HG03520 (cell line): Measurements from ENCODE around the gene FAM107B.
"Not testable (repeated sequence)": the region's sequence is repeated elsewhere in the genome, so short reads cannot be mapped to it uniquely, and the experiment has no call there.

Experiments used
- ATAC-seq: cut with Tn5 transposase; IDR thresholded peaks from one replicate; pipeline ENCODE4 v1.9.1; 2021; ENCODE audit warnings: mild to moderate bottlenecking, moderate library complexity; ENCODE audit not compliant: unreplicated experiment

The FAM107B gene

DNA sequence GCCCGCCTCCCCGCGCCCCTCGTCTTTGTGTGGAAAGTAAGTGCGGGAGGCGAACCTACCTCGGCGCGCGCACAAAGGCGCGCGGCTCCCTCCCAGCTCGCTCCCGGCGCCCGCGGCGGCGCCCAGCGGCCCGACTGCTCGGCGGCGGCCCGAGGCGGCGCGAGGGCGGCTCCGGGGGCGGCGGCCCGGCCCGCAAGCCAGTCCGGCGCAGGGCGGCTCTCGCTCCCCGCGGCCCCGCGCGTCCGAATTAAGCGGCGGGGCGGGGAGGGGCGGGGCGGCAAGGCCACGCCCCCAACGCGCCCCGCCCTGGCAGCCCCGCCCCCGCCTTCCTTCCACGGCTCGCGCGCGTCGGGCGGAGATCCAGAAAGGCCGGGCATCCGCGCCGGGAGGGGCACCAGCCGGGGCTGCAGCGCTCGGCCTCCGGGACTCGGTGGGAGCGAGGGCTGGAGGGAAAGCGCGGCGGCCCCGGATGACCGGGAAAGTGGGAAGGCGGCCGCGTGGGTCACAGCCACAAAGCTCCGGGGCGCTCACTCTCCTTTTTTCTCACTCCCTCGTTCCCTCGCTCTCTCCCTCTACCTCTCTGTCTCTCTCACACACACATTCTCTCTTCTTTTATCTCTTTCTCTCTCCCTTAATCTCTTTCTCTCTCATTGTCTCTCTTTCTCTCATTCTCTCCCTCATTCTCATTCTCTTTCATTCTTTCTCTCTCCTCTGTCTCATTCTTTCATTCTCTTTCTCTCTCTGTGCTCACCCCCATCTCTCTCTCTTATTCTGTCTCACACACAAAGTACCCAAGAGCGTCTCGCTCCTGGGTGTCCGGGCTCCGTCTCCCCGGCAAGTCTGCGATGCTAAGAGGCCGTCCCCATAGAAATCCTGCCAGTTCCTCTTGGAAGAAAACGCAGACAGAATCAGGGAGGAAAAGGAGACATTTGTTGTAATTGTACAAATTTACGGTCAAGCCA lies 170.2 kb downstream of the FAM107B start:
- peak; percentile 38 for ATAC-seq

DNA sequence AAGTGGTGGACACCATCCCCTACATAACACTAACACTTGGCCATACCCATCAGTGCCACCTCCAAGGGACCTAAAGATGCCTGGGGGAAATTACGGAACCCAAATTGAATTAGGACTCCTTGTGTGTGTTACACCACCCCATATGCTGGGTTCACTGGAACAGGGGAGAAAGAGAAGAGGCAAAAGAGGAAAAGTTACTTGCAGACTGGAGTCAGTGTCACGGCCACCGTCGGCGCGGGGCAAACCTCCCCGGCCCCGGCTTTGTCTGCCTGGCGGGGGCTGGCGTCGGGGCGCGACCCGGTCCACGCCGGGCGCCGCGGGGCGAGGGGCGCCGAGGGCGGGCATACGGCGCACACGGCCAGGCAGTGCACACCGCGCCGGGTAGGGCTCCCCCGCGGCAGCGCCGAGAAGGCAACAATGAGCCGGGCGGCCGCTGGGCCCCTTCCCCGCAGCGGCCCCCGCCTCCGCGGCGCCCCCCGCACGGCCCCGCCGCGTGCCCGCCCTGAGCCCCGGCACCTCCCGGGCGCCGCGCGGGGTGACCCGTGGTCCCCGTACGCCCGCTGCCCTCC lies 171.1 kb downstream of the FAM107B start:
- peak; percentile 12 for ATAC-seq

DNA sequence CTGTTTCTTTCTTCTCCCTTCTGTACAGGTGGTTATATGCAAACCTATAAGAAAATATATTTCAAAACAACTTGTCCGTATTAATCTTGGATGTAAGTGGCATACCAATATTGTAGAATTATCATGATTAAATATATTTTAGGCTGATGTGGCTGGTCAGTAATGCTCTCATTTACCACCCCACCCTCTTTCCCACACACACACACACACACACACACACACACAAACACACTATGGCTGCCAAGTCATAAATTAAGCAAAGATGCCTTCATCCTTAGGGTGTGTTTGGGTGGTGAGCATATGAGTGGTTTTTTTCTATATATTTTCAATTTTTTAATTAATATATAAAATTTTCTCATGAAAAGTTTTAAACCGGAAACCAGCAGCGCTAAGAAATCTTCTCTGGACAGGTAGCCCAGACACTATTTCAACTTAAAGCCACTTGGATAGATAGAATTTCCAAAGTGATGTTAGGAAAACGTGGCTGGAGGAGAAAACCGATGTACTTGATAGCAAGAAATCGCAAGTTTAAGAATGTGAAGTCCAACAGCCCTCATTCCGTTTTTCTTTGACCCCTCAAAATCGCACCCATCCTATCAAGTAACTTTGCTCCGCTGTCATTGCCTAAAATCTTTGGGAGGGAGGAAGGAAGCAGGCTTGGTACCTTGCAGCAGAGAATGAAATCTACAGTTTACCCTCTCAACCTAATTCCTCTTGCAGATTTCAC lies 171.7 kb downstream of the FAM107B start:
- ATAC-seq: no peak

DNA sequence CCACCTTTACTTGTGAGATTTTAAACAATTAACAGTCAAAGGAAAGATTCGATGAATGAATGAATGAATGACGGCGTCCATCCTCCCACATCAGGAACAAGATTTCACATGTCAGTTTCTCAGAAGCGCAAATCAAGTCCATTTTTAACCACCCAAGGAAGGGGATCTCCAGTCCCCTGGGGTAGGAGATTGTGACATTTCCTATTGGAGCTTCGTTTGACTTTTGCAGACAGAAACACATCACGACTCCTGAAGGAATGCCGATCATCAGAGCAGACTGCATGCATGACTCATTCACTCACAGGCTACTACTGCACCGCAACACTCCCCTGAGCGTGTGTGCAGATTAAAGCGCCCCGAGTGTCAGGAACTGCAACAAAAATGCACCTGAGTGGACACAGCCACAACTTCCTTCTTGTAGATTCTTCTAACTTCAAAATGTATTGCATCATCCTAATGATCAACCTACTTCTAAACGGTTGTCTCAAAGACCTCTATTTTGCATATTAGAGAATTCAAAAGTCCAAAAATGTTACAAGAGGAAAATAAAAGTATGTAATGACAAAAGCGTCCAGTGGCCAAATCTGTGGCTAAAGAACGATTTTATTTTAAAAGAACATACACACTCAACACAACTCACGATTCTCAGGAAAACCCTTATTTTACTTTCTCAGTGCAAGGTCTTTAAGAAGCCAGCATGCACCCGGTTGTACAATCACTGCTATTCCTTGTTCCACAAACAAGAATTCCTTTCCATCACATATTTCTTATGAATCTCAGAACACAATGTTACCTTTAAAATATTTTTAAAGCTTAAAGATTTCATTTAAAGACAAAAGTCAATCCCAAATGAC lies 172.6 kb downstream of the FAM107B start:
- peak; percentile 32 for ATAC-seq

DNA sequence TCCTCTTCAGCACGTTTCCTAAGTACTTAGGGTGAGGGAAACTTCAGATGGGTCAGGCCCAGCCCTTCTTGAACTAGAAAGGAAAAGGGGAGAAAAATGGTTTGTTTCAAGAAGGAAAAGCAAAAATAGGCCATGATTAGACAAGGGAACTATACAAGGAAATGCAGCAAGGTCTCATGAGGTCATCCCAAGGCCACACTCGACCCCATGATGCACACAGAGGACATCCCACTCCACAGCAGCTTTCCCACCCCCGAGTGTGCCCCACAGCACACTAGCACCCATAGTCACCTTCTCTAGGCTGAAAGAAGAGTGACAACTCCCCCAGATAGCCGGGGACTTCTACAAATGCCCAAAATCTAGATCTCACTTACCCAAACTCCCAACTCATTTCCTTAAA lies 173.4 kb downstream of the FAM107B start:
- ATAC-seq: no peak

DNA sequence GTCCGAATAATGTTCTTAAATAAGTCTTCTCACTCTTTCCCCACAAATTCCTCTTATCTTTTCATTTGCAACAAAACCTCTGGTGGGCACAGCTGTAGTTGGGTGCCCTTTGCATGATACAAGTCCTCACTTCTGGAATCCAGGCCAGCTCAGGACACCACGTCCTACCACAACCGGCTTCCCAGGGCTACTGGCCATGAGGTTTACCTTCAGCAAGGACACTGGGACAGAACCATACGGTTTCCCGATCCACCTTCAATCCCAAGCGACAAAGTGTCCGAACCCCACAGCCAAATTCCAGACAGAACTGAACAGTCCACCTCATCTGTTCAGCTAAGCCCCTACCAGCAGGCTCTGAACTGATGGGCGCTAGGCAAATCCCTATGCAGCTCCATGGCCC lies 174.6 kb downstream of the FAM107B start:
- no peak for ATAC-seq

DNA sequence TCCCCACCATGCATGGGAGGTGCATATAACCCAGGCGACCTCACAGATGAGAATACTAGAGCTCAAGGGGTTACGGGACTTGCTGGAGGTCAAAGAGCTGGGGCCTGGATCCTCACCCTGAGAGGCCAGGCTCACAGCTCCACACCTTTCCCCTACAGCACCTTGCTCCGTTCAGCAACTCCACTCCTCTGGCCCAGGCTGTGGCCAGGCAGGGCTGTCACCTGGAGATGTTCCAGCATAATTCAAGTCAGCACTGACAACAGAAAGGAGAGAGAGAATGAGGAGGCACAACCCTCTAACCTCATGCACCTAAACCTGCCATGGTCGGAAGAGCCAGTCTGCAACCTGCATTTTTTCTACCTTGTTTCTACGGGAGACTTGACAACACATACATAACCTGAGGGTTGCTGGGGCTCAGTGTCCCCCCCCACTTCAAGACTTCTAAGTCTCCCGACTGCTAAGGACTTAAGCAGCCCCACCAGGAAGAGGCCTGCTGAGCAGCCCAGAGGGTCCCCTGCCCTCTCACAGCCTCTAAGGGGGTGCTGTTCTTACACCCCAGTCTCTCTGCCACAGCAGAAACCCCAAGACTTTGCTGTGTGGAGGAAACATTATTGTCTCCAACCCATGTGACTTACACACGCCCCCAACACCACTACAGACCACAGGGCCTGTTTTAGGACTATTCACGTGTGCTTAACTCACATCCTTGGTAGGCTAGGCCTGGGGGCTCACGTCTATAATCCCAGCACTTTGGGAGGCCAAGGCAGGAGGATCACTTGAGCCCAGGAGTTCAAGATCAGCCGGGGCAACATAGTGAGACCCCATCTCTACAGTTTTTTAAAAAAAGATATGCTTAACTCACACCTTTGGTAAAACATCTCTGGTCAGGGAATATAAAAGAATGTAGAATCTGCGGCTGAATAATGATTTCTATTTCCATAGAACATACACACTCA lies 175.6 kb downstream of the FAM107B start:
- no peak for ATAC-seq

DNA sequence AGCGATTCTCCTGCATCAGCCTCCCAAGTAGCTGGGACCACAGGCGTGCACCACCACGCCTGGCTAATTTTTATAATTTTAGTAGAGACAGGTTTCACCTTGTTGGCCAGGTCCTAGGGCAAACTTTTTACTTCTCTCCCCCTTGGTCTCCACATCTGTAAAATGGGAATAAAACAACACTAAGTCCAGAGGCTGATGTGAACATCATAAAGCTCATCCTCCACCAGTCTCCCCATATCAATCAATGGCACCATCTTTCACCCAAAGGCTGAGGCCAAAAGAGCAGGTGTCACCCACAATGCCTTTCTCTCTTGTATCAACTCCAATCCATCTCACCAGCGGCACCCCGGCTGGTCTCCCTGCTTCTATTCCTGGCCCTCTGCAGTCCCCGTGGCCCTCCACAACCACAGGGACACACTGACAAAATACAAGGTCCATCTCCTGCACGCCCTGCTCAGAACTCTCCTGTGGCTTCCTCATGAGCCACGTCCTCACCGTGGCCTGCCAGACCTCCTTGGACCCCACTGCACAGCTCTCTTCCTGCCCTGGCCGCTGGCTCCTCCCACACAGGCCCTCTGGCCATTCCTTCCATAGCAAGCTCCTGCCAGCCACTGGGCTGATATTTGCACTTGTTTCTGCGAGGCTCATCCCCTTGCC lies 179.0 kb downstream of the FAM107B start:
- ATAC-seq: no peak

DNA sequence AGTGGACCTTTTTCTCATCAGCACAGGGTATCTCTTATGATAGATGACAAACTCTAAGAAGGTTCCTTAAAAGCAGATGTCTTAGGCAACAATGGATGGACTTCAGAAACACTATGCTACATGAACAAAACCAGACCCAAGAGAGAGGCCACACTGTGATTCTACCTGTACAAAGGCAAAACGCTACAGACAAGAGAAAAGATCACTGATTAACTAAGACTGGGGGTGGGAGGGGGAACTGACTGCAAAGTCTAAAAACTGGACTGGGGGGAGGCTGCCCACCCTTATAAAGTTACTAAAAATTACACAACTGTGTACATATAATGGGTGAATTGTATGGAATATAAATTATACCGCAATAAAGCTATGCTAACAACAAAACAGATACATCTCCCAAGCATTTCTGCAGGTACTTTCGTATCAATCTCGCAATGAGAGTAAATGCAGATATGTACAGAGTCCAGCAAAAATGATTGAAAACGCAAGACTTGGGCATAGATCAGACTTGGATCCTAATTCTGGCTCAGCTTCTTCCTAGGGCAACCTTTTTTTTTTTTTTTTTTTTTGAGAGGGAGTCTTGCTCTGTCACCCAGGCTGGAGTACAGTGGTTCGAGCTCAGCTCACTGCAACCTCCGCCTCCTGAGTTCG lies 179.7 kb downstream of the FAM107B start:
- no peak for ATAC-seq

DNA sequence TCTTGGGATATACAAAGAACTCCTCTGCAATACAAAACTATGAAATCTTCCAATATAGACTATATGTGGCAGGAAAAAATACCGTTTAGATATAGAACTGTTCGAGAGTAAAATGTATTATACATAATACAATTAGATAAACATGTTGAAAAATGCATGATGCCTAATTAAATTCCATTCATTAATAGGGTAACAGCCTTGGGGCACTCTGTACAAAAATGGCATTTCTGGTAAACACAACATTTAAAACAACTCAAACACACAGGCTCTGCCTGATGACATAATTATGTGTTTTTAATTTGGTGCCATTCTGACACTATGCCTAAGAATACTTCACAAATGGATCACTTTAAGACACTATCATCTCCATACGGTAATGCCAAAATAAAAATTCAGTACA lies 180.9 kb downstream of the FAM107B start:
- no peak for ATAC-seq

DNA sequence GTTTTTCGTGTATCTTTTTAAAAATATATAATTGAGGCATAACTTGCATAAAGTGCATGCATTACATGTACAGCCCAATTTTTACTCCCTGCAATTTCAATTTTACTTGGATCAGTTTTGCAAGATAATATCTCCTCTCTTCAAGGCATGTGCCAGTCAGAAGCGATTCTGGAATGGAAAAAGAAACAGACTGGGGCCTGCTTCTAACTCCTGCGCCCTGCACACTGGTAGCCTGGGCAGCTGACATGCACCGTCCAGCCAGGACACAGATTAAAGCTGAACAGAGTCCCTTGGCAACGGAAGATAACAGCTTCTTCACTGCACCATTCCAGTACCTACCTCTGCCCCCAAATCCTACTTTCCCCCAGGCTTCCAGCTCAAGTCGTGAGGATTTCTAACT lies 182.1 kb downstream of the FAM107B start:
- no peak for ATAC-seq

DNA sequence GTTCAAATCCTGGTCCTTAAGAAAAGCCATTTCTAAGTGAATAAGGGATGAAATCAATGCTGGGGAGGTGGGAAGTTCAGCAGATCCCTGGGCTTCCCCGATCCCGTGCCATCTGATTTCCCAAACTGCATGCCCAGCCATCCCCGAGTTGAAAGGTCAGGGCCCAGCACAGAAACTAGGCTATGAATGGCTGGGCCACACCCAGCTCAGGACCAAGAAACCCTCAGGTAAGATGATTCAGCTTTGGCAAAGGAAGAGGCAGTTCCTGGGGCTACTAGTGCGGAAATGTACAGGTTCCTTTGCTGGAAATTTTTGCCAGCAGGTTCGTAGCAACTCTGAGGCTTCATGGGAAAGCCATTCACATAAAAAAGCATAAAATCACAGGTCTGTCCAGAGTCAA lies 182.7 kb downstream of the FAM107B start:
- no peak for ATAC-seq

DNA sequence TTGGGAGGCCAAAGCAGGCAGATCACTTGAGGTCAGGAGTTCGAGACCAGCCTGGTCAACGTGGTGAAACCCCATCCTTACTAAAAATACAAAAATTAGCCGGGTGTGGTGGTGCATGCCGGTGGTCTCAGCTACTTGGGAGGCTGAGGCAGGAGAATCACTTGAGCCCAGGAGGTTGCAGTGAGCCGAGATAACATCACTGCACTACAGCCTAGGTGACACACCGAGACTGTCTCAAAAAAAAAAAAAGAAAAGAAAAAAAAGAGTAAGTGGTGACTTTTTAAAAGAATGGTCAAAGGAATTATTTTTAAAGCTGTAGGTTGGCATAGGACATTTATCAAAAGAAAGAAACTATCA lies 185.8 kb downstream of the FAM107B start:
- ATAC-seq: not testable (repeated sequence)

DNA sequence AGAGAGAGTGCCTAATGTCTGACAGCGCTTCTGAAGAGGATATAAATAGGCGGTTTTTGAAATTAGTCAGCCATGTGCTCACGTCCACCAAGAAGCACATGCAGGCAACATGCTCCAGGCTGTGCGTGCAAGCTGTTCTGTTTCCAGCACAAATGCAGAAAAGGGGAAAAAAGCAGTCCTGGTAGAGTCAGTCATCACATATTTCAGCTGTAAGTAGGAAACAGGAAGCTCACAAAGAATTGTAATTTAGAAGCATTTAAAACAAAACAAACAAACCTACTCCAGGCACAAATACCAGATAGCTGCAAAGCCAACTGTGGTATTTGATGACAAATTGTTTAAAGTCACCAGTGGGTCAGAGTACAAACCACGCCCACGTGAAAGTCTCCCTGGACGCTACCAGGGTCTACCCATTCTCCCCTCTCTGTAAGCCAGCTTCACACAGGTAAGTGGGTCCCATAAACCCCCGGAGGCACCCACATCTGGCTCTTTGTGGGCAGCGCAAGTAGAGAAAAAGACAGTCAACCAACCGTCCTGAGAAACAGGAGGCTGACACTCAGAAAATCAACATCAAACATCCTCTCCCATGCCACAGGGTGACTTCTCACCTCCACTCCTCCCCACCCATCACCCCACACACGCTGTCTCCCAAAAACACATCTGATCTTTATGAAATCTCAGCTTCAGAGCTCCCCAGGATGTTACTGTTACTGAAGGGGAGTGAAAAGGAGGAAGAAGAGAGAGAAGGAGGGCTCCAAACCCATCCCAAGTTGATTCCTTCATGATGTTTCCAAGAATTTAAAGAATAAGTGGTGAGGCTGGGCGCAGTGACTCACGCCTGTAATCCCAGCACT lies 186.4 kb downstream of the FAM107B start:
- ATAC-seq: no peak

DNA sequence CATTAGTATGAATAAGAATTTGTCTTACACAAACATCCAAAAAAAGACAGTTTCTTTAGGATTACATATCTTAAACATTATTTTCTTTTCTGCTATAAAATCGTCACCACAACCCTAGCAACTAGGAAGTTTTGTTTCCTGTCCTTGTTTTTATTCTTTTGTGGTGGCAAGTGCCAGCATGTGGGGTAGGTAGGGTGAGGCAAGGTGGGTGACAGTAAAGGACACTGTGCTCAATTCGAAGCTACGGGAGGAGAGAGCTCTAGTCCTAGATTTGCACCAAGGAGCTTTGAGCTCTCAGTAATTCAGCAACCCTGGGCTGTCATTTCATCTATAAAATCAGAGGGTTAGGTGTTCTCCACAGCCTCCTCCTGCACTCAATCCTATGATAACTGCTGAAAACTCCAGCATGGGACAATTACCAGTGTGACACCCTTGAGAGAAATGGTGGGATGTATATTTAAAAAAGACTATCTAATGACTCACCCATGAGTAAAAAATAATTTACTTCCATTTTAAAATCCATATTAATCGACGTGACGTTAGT lies 187.1 kb downstream of the FAM107B start:
- ATAC-seq: no peak

DNA sequence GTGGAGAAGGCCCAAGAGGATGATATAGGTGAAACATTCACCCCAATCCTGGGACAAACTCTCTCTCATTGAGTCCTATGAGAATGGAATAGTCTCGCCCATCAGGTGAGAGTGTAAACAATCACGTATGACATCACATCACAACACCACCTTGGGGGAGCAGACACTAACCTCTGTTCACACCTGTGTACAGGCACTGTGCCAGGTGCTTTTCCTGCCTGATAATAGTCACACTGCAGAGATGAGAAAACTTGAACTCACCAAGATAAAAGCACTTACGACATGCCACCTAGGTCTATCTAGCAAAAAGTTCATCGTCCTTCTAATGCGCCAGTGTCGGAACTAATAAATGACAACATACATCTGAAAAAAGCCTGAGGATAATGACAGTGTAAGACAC lies 187.8 kb downstream of the FAM107B start:
- ATAC-seq: no peak
